Measurements from ENCODE around the gene RERE.
"Not testable (repeated sequence)": the region's sequence is repeated elsewhere in the genome, so short reads cannot be mapped to it uniquely, and the experiment has no call there.

Gene RERE

GRCh38 chr1:8835941-8836643 lies 18.7 kb upstream of the RERE start:
- H3K36me3 ChIP-seq (ENCODE audit: insufficient read depth, low read length): no peaks in the 10 kb centered on the region
- no peaks in the 10 kb centered on the region for H3K4me1 ChIP-seq (ENCODE audit: insufficient read depth, low read length)
- H3K9me3 ChIP-seq (ENCODE audit: low read length): no peaks in the 10 kb centered on the region
- H3K27me3 ChIP-seq (ENCODE audit: control insufficient read depth in 1 of 2, insufficient read depth in 2 of 2, low read length in 2 of 2): no peaks in the 10 kb centered on the region
- no peak overlapping the region for H3K4me3 ChIP-seq (ENCODE audit: low read depth in 1 of 2, low read length in 2 of 2)
- H3K27ac ChIP-seq (ENCODE audit: low read depth, low read length): no peak overlapping the region
- H3K9ac ChIP-seq (ENCODE audit: low read length): no peak overlapping the region

- H3K9me3 ChIP-seq (ENCODE audit: low read length): no peaks in the 10 kb centered on the region
- no peak overlapping the region for H3K9ac ChIP-seq (ENCODE audit: low read length)
- H3K36me3 ChIP-seq (ENCODE audit: insufficient read depth, low read length): no peaks in the 10 kb centered on the region
- H3K4me3 ChIP-seq (ENCODE audit: low read depth in 1 of 2, low read length in 2 of 2): no peak overlapping the region
- no peak overlapping the region for H3K27ac ChIP-seq (ENCODE audit: low read depth, low read length)
- H3K27me3 ChIP-seq (ENCODE audit: control insufficient read depth in 1 of 2, insufficient read depth in 2 of 2, low read length in 2 of 2): no peaks in the 10 kb centered on the region
- no peaks in the 10 kb centered on the region for H3K4me1 ChIP-seq (ENCODE audit: insufficient read depth, low read length)
Observed at GRCh38 chr1:8831340-8831739, 13.9 kb upstream of the RERE start.

GRCh38 chr1:8830732-8831131 lies 13.3 kb upstream of the RERE start:
- not testable (repeated sequence) for H3K36me3 ChIP-seq (ENCODE audit: insufficient read depth, low read length); H3K9ac ChIP-seq (ENCODE audit: low read length); H3K4me3 ChIP-seq (ENCODE audit: low read depth in 1 of 2, low read length in 2 of 2); H3K9me3 ChIP-seq (ENCODE audit: low read length); H3K27me3 ChIP-seq (ENCODE audit: control insufficient read depth in 1 of 2, insufficient read depth in 2 of 2, low read length in 2 of 2); H3K4me1 ChIP-seq (ENCODE audit: insufficient read depth, low read length); H3K27ac ChIP-seq (ENCODE audit: low read depth, low read length)

GRCh38 chr1:8825985-8826481 lies 8.6 kb upstream of the RERE start:
- no peaks in the 10 kb centered on the region for H3K9me3 ChIP-seq (ENCODE audit: low read length)
- H3K27me3 ChIP-seq (ENCODE audit: control insufficient read depth in 1 of 2, insufficient read depth in 2 of 2, low read length in 2 of 2): no peaks in the 10 kb centered on the region
- H3K36me3 ChIP-seq (ENCODE audit: insufficient read depth, low read length): no peaks in the 10 kb centered on the region
- no peaks in the 10 kb centered on the region for H3K4me1 ChIP-seq (ENCODE audit: insufficient read depth, low read length)
- no peak overlapping the region for H3K27ac ChIP-seq (ENCODE audit: low read depth, low read length)
- H3K4me3 ChIP-seq (ENCODE audit: low read depth in 1 of 2, low read length in 2 of 2): no peak overlapping the region
- no peak overlapping the region for H3K9ac ChIP-seq (ENCODE audit: low read length)

DNA sequence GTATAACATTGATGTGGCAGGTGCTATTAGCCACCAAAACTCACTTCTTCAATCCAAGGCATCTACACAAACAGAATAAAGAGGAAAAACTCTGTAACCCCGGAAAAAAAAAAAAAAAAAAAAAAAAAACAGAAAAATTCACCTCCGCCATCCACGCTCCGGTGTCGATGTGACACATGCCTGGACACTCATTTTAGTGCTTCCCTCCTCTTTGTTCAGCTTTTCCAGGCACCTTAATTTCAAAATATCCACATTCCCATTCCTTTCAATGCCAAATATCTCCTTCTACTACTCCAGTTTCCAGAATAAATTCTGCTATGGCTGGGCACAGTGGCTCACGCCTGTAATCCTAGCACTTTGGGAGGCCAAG lies 5.8 kb upstream of the RERE start:
- Histone ChIP-seq H3K36me3 (ENCODE audit: insufficient read depth, low read length) (no peaks in the 10 kb centered on the region), H3K4me3 (ENCODE audit: low read depth in 1 of 2, low read length in 2 of 2) (no peak overlapping the region), H3K27ac (ENCODE audit: low read depth, low read length) (no peak overlapping the region), H3K9me3 (ENCODE audit: low read length) (no peaks in the 10 kb centered on the region), H3K9ac (ENCODE audit: low read length) (no peak overlapping the region), H3K27me3 (ENCODE audit: control insufficient read depth in 1 of 2, insufficient read depth in 2 of 2, low read length in 2 of 2) (no peaks in the 10 kb centered on the region), H3K4me1 (ENCODE audit: insufficient read depth, low read length) (peaks cover 4% of the 10 kb centered on the region)

GRCh38 chr1:8822373-8823294 lies 5.2 kb upstream of the RERE start:
- Histone ChIP-seq H3K27ac (ENCODE audit: low read depth, low read length) (no peak overlapping the region), H3K27me3 (ENCODE audit: control insufficient read depth in 1 of 2, insufficient read depth in 2 of 2, low read length in 2 of 2) (no peaks in the 10 kb centered on the region), H3K36me3 (ENCODE audit: insufficient read depth, low read length) (no peaks in the 10 kb centered on the region), H3K4me3 (ENCODE audit: low read depth in 1 of 2, low read length in 2 of 2) (no peak overlapping the region), H3K9ac (ENCODE audit: low read length) (no peak overlapping the region), H3K9me3 (ENCODE audit: low read length) (no peaks in the 10 kb centered on the region), H3K4me1 (ENCODE audit: insufficient read depth, low read length) (peaks cover 5% of the 10 kb centered on the region)

- no peak overlapping the region for H3K27ac ChIP-seq (ENCODE audit: low read depth, low read length)
- H3K36me3 ChIP-seq (ENCODE audit: insufficient read depth, low read length): no peaks in the 10 kb centered on the region
- peaks cover 5% of the 10 kb centered on the region for H3K4me1 ChIP-seq (ENCODE audit: insufficient read depth, low read length)
- no peaks in the 10 kb centered on the region for H3K27me3 ChIP-seq (ENCODE audit: control insufficient read depth in 1 of 2, insufficient read depth in 2 of 2, low read length in 2 of 2)
- no peak overlapping the region for H3K9ac ChIP-seq (ENCODE audit: low read length)
- H3K4me3 ChIP-seq (ENCODE audit: low read depth in 1 of 2, low read length in 2 of 2): no peak overlapping the region
- no peaks in the 10 kb centered on the region for H3K9me3 ChIP-seq (ENCODE audit: low read length)
Observed at GRCh38 chr1:8821084-8821483, 3.6 kb upstream of the RERE start.

GRCh38 chr1:8818789-8819188 lies 1.3 kb upstream of the RERE start:
- not testable (repeated sequence) for H3K4me3 ChIP-seq (ENCODE audit: low read depth in 1 of 2, low read length in 2 of 2); H3K36me3 ChIP-seq (ENCODE audit: insufficient read depth, low read length); H3K9me3 ChIP-seq (ENCODE audit: low read length); H3K27me3 ChIP-seq (ENCODE audit: control insufficient read depth in 1 of 2, insufficient read depth in 2 of 2, low read length in 2 of 2); H3K9ac ChIP-seq (ENCODE audit: low read length); H3K27ac ChIP-seq (ENCODE audit: low read depth, low read length)
- H3K4me1 ChIP-seq (ENCODE audit: insufficient read depth, low read length): peaks cover 25% of the 10 kb centered on the region

DNA sequence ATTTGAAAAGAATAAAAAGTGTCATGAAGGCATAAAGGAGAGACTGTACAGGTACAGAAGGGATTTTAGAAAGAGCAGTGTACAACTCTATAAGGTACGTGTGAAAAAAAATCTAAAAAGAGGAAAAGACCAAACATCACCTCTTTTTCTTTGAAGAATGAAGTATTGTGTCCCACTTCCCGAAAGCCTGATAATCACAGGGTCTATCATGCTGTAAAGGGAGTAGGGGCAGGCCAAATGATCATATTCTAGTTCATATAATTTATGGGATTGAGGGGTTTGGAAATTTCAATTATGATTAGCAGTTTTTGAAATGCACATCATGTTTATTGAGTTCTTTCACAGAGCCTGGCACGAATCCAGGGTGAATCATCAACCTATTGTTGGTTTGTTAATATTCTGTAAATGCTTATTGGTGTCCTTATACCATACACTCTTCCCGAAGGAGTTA lies 910 bp upstream of the RERE start:
- H3K4me3 ChIP-seq (ENCODE audit: low read depth in 1 of 2, low read length in 2 of 2): peak overlapping the region; percentile 56 to 78
- peak overlapping the region; percentile 95 for H3K27ac ChIP-seq (ENCODE audit: low read depth, low read length)
- no peaks in the 10 kb centered on the region for H3K36me3 ChIP-seq (ENCODE audit: insufficient read depth, low read length)
- H3K9ac ChIP-seq (ENCODE audit: low read length): peak overlapping the region; percentile 86
- no peaks in the 10 kb centered on the region for H3K9me3 ChIP-seq (ENCODE audit: low read length)
- H3K27me3 ChIP-seq (ENCODE audit: control insufficient read depth in 1 of 2, insufficient read depth in 2 of 2, low read length in 2 of 2): no peaks in the 10 kb centered on the region
- peaks cover 29% of the 10 kb centered on the region for H3K4me1 ChIP-seq (ENCODE audit: insufficient read depth, low read length)

DNA sequence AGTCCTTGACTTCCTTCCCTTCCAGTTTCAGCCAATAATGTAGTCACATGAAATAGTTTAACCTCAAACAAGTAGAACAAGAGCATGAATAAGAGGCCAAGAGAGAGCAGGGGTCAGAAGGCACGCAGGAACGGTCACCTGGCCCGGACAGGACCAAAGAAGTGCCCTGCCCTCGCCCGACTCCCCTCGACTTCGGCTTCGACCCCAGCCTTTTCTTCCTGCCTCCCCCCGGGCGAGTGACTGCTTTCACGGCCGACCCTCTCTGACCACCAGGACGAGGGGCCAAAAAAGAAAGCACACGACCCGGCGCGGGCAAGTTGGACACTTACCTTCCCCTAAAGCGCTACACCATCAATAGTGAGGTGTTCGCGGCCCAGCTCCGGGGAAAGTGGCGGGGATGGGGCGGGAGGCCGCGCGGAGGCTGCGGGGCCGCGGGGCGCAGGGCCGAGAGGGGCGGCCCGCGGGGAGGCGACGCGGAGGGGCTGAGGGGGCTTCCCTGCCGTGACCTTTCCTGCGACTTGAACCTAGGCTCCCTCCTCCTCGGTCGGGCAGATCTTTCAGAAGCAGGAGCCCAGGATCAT lies 519 bp downstream of the RERE start:
- Histone ChIP-seq H3K27me3 (ENCODE audit: control insufficient read depth in 1 of 2, insufficient read depth in 2 of 2, low read length in 2 of 2) (no peaks in the 10 kb centered on the region), H3K36me3 (ENCODE audit: insufficient read depth, low read length) (no peaks in the 10 kb centered on the region), H3K4me3 (ENCODE audit: low read depth in 1 of 2, low read length in 2 of 2) (peak overlapping the region; percentile 93 to 99), H3K4me1 (ENCODE audit: insufficient read depth, low read length) (peaks cover 38% of the 10 kb centered on the region), H3K9me3 (ENCODE audit: low read length) (no peaks in the 10 kb centered on the region), H3K27ac (ENCODE audit: low read depth, low read length) (peak overlapping the region; percentile 99), H3K9ac (ENCODE audit: low read length) (peak overlapping the region; percentile 96)

DNA sequence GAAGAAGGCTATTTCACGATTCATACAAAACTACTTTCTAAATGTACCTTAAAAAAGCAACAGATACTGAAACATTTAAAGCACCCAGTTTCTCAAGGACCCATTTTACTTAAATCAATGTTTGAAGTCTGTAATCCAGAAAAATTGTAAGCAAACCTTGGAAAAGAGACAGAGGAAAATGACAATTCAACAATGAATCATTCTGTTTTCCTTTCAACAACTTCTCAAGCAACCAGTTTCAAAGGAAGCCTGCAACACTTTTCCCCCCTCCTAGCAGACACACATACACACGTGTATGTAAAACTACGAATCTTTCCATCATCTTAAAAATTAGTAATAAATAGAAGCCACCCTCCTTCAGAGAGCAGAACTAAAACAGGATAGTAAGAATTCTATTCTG lies 1.2 kb downstream of the RERE start:
- peak overlapping the region; percentile 96 for H3K9ac ChIP-seq (ENCODE audit: low read length)
- peaks cover 38% of the 10 kb centered on the region for H3K4me1 ChIP-seq (ENCODE audit: insufficient read depth, low read length)
- H3K27ac ChIP-seq (ENCODE audit: low read depth, low read length): peak overlapping the region; percentile 99
- H3K9me3 ChIP-seq (ENCODE audit: low read length): no peaks in the 10 kb centered on the region
- no peaks in the 10 kb centered on the region for H3K36me3 ChIP-seq (ENCODE audit: insufficient read depth, low read length)
- peak overlapping the region; percentile 93 to 99 for H3K4me3 ChIP-seq (ENCODE audit: low read depth in 1 of 2, low read length in 2 of 2)
- no peaks in the 10 kb centered on the region for H3K27me3 ChIP-seq (ENCODE audit: control insufficient read depth in 1 of 2, insufficient read depth in 2 of 2, low read length in 2 of 2)

All from muscle layer of colon (tissue), 2 donors.